GM18502 (cell line): ENCODE data around the gene VCAM1.
"Not testable (repeated sequence)": the region's sequence is repeated elsewhere in the genome, so short reads cannot be mapped to it uniquely, and the experiment has no call there.

Experiments
- ATAC-seq: cut with Tn5 transposase; IDR thresholded peaks from one replicate; pipeline ENCODE4 v1.9.1; 2021; ENCODE audit warnings: mild to moderate bottlenecking; ENCODE audit not compliant: unreplicated experiment, poor library complexity

Gene VCAM1

GRCh38 chr1:100769906-100770646 lies 50.5 kb downstream of the VCAM1 start:
- ATAC-seq: no peak

GRCh38 chr1:100773444-100773843 lies 53.9 kb downstream of the VCAM1 start:
- no peak for ATAC-seq

GRCh38 chr1:100774370-100774769 lies 54.8 kb downstream of the VCAM1 start:
- ATAC-seq: no peak

- ATAC-seq: no peak
These were observed 55.9 kb downstream of the VCAM1 start for GRCh38 chr1:100775483-100775882.

GRCh38 chr1:100778748-100779147 lies 59.2 kb downstream of the VCAM1 start:
- ATAC-seq: no peak

GRCh38 chr1:100780814-100781213 lies 61.3 kb downstream of the VCAM1 start:
- ATAC-seq: no peak

- not testable (repeated sequence) for ATAC-seq
These were observed 62.2 kb downstream of the VCAM1 start for GRCh38 chr1:100781728-100782127.

- no peak for ATAC-seq
These were observed 63.0 kb downstream of the VCAM1 start for GRCh38 chr1:100782473-100783039.

- ATAC-seq: no peak
These were observed 66.0 kb downstream of the VCAM1 start for GRCh38 chr1:100785470-100786052.

- ATAC-seq: no peak
These were observed 67.3 kb downstream of the VCAM1 start for GRCh38 chr1:100786870-100787269.
